AG04450 (cell line): ENCODE measurements around the gene DHX34. TPM values are rescaled to one million over a fixed set of nuclear protein-coding genes. Genes with fewer than 3 reads are reported as not detected.
"Not testable (repeated sequence)": the region's sequence is repeated elsewhere in the genome, so short reads cannot be mapped to it uniquely, and the experiment has no call there.

Experiments used
- CTCF ChIA-PET: fragments of 300-600, 350-600 bp; formaldehyde crosslinking; extraction: SDS; loops from one replicate; lab custom pipeline; 2022; ENCODE audit warnings: antibody characterized with exemption, inconsistent platforms; lab: Charles Lee
- POLR2A ChIA-PET: fragments of 350-600 bp; formaldehyde crosslinking; extraction: SDS; loops from one replicate; lab custom pipeline; 2021; ENCODE audit warnings: antibody characterized with exemption, inconsistent platforms; lab: Yijun Ruan, JAX
- DNase-seq: peaks from one replicate; pipeline ENCODE4 v3.0.0-alpha.2; 2011; ENCODE audit warnings: low read depth, low spot score
- H3K27ac ChIP-seq: one replicate; pipeline ENCODE4 v1.5.1; 2012; ENCODE audit warnings: low read depth, low read length, control low read depth
- H3K27me3 ChIP-seq: one replicate; pipeline ENCODE4 v1.6.0; 2012; ENCODE audit warnings: low read length; ENCODE audit not compliant: control insufficient read depth, insufficient read depth
- H3K4me3 ChIP-seq: 2 replicates; pipeline ENCODE4 v1.5.1; 2011; ENCODE audit warnings: mild to moderate bottlenecking, low read depth, low read length, control low read depth
- H3K9me3 ChIP-seq: 2 replicates; pipeline ENCODE4 v1.5.1; 2012; ENCODE audit warnings: low read length; ENCODE audit not compliant: control insufficient read depth, insufficient read depth
- polyA plus RNA-seq: library from polyadenylated mRNA; depleted of rRNA; stranded (reverse); fragments of >200 nt; gene quantifications from 2 replicates; pipeline ENCODE4 v1.2.3, GENCODE V29; 2011
- TF ChIP-seq, protein P1 (sequence below): IDR thresholded peaks from 2 replicates; pipeline ENCODE4 v1.5.1; 2011; ENCODE audit warnings: low read depth, low read length, control low read depth, inconsistent platforms

DHX34 gene
- polyA plus RNA-seq, 1 experiment, result 4.2 TPM

DNA sequence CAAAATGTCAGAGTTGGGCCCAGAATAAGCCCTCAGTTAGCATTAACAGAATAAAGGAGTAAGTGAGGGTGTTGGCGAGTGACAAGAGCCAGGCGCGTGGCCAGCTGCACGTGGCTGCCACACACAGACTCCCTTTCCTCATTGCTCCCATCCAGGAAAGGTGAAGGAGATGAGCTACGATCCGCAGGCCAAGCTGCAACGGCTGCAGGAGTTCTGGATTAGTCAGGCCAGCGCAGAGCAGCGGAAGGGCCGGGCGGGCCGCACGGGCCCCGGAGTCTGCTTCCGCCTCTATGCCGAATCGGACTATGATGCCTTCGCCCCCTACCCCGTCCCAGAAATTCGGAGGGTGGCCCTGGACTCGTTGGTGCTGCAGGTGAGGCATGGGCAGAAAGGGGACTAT lies 13.2 kb downstream of the DHX34 start:
- POLR2A ChIA-PET, result no interaction called here
- Histone ChIP-seq H3K4me3 (no peak overlapping the region), H3K27ac (no peak overlapping the region), H3K27me3 (no peaks in the 10 kb centered on the region), H3K9me3 (peaks cover 5% of the 10 kb centered on the region; the same call in 1 of the 2 replicates)
- CTCF ChIA-PET, result interaction anchor here (1.7 to 2.1 kb wide), 2 partner anchors 13 to 29 kb away, joined by 5 to 10 read pairs; partner anchors contain the start of gene DHX34
- no peak for DNase-seq
- TF ChIP-seq, protein P1, sequence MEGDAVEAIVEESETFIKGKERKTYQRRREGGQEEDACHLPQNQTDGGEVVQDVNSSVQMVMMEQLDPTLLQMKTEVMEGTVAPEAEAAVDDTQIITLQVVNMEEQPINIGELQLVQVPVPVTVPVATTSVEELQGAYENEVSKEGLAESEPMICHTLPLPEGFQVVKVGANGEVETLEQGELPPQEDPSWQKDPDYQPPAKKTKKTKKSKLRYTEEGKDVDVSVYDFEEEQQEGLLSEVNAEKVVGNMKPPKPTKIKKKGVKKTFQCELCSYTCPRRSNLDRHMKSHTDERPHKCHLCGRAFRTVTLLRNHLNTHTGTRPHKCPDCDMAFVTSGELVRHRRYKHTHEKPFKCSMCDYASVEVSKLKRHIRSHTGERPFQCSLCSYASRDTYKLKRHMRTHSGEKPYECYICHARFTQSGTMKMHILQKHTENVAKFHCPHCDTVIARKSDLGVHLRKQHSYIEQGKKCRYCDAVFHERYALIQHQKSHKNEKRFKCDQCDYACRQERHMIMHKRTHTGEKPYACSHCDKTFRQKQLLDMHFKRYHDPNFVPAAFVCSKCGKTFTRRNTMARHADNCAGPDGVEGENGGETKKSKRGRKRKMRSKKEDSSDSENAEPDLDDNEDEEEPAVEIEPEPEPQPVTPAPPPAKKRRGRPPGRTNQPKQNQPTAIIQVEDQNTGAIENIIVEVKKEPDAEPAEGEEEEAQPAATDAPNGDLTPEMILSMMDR, result no peak

GRCh38 chr19:47363758-47364531 lies 14.8 kb downstream of the DHX34 start:
- Histone ChIP-seq H3K9me3 (no peaks in the 10 kb centered on the region), H3K4me3 (no peak overlapping the region), H3K27me3 (no peaks in the 10 kb centered on the region), H3K27ac (no peak overlapping the region)
- TF ChIP-seq, protein P1, result no peak
- CTCF ChIA-PET, result interaction anchor here (0.6 to 1.2 kb wide), 3 partner anchors 15 to 634 kb away, joined by 3 to 5 read pairs (median 4); partner anchors contain the start of gene DHX34
- DNase-seq, result no peak
- POLR2A ChIA-PET, result interaction anchor here (0.6 to 0.7 kb wide), 2 partner anchors 414 to 1572 kb away, joined by 3 to 4 read pairs; no protein-coding TSS in a partner anchor

GRCh38 chr19:47365455-47365854 lies 16.3 kb downstream of the DHX34 start:
- H3K27ac ChIP-seq, DNase-seq, H3K27me3 ChIP-seq, H3K9me3 ChIP-seq, H3K4me3 ChIP-seq, POLR2A ChIA-PET: not testable (repeated sequence)
- CTCF ChIA-PET, result interaction anchor here (0.6 to 1.2 kb wide), 3 partner anchors 17 to 45 kb away, joined by 3 to 8 read pairs (median 4); partner anchors contain the start of gene DHX34

GRCh38 chr19:47370045-47370611 lies 21.0 kb downstream of the DHX34 start:
- peak overlapping the region; percentile 52 for H3K27ac ChIP-seq
- H3K4me3 ChIP-seq, result no peak overlapping the region
- TF ChIP-seq, protein P1, result no peak
- ChIA-PET CTCF (interaction anchor here (0.7 to 4.4 kb wide), 4 partner anchors 12 to 22 kb away, joined by 3 to 28 read pairs (median 10); partner anchors contain the start of gene DHX34), POLR2A (interaction anchor here (0.6 to 1.0 kb wide), 2 partner anchors 61 to 114 kb away, joined by 3 read pairs; partner anchors contain the start of gene C5AR1)
- DNase-seq, result peak; percentile 23
- no peaks in the 10 kb centered on the region for H3K27me3 ChIP-seq
- no peaks in the 10 kb centered on the region for H3K9me3 ChIP-seq

DNA sequence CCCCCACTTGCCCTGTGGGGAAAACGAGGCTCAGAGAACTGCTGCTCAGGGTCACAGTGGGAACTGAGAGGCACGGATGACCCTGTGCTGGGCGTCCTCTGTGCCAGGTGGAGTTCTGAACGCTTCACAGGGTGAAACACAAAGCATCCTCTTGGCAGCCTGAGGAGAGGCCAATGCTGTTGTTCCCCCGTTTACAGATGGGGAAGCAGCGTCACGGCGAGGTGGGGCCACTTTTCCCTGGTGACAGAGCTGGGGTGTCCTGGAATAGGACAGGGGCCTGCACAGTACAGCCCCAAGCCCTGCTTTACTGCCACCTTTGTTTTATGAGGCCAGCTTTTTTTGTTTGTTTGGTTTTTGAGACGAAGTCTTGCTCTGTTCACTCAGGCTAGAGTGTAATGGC lies 22.1 kb downstream of the DHX34 start:
- Histone ChIP-seq H3K27me3 (no peaks in the 10 kb centered on the region), H3K4me3 (no peak overlapping the region), H3K9me3 (no peaks in the 10 kb centered on the region), H3K27ac (no peak overlapping the region)
- ChIA-PET POLR2A (interaction anchor here (0.6 kb wide), 1 partner anchor 22 kb away, joined by 3 read pairs; the partner anchor contains the start of gene DHX34), CTCF (interaction anchor here (3.8 to 4.4 kb wide), 2 partner anchors 21 to 22 kb away, joined by 17 to 28 read pairs; partner anchors contain the start of gene DHX34)
- TF ChIP-seq, protein P1, result no peak
- no peak for DNase-seq
